GM19035 (cell line): ENCODE measurements around the gene RYR1.

ENCODE experiments used
- ATAC-seq: cut with Tn5 transposase; IDR thresholded peaks from one replicate; pipeline ENCODE4 v1.9.1; 2021; ENCODE audit not compliant: unreplicated experiment

RYR1 gene

DNA sequence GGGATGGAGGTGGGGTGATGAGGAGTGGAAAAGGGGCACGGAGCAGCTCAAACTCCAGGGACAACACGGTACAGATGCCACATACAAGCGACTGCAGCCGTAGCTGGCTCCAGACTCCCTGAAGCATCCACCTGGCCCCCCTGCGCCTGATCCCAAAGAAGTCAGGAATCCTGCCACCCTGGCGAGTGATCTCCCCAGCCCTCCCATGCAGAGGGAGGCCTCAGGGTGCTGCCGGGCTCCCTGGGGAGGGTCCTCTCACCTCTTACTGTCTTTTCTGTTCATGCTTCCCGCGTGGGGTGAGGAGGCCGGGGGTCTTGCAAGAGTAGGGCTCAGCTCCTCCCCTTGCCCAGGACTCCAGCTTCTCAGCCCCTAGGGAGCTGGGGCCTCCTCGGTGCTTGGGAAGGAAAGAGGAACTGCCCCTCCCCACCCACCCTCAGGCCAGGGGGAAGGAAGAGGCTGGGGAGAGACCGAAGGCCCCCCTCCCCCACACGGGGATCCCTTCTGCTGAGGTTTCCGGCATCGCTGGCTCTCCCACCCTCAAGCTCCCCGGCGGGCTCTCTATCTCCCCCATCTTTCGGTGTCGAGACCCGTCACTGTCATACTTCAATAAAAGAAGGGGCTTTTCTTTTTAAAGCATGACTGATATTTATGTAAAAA, 7.6 kb upstream of the RYR1 start, which contains the start of gene RASGRP4:
Gene RASGRP4, minus strand, starts transcription at position 410 of the 657 bp plus-strand sequence. Its CDS starts 128 bp downstream, at position 282.
- ATAC-seq = no peak

- peak; percentile 53 for ATAC-seq
Observed at GRCh38 chr19:38427035-38427677, 6.3 kb upstream of the RYR1 start.

DNA sequence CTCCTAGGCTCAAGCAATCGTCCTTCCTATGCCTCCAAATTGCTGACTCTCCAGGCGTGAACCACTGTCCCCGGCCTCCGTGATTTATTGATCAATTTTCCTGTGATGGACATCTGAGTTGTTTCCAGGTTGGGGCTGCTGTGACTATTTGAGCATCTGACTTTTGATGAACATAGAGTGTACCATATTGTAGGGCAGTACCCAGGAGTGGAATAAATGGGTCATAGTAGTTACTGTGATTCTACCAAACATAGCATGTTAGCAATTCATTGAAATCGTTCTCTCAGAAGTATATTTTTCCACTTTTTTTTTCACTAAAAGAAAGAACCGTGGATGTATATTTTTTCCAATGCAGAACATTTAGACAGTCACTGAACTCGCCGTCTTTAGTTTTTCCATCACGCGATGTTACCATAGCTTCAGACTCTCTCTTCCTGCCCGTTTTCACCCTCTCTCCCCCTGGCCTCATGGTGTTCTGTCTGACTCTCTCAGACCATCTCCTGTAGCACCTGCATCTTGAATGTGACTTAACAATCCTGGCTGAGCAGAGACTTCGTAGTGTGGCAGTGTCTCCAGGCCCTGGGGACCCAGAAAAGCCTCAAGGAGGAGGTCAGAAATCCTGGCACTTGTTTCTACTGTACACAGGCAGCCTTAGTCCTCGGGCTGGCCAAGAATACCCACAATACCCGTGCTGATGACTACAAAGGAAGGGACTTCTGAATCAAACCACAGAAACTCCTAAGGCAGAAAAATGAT, 4.3 kb upstream of the RYR1 start:
- ATAC-seq = no peak

GRCh38 chr19:38429811-38430156, 3.7 kb upstream of the RYR1 start:
- no peak for ATAC-seq

GRCh38 chr19:38430931-38431330, 2.6 kb upstream of the RYR1 start:
- ATAC-seq = no peak

GRCh38 chr19:38434549-38435051, 1.1 kb downstream of the RYR1 start:
- no peak for ATAC-seq

- ATAC-seq = no peak
Observed at GRCh38 chr19:38437295-38437694, 3.8 kb downstream of the RYR1 start.

GRCh38 chr19:38437917-38438316, 4.4 kb downstream of the RYR1 start:
- no peak for ATAC-seq

DNA sequence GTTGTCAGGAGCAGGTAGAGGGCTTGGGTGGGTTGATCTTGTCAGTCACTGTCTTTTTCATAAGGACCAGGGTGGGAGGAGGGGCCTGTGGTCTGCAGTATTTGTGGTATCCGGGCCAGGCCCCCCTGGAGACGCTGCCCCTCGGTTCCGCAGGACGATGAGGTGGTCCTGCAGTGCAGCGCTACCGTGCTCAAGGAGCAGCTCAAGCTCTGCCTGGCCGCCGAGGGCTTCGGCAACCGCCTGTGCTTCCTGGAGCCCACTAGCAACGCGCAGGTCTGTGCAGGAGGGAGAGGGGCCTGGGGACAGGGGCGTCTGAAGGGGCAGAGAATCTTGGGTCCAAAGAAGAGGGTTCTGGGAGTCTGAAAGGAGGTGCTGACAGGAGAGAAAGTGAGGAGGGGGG, 7.1 kb downstream of the RYR1 start:
- ATAC-seq = no peak

GRCh38 chr19:38441657-38442348, 8.3 kb downstream of the RYR1 start:
- no peak for ATAC-seq

DNA sequence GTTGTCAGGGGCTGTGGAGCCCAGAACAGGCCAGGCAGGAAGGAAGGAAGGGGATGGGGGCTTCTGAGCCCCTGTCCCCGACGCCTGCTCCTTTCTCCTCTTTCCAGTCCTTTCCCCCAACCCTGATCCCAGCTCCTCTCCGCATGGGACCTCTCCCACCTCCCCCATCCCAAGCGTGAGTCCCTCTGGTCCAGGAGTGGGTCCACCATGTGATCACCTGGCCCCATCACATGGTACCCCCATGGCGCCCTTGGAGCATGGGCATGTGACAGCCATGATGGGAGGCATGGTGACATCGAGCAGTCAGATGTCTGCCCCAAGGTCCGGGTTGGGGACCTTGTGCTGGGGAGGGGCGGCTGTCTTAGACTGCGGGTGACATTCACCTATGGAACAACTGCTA, 9.2 kb downstream of the RYR1 start:
- no peak for ATAC-seq

DNA sequence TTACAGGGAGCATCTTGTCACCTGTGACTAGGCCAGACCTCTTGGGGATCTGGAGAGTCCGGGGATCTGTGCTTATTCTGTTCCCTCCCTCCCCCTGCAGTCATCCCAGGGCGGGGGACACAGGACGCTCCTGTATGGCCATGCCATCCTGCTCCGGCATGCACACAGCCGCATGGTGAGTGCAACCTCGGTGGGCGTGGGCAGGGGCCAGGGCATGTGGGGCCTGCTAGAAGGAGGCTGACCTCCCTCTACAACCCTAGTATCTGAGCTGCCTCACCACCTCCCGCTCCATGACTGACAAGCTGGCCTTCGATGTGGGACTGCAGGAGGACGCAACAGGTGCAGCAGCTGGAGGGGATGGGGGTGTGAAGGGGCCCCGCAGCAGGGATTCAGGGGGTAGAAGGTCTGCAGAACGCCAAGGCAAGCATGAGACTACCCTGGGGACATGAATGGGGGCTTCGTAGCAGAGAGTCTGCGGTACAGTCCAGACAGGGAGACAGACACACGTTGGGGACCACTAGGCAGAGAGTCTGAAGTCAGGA, 10.0 kb downstream of the RYR1 start:
- no peak for ATAC-seq

DNA sequence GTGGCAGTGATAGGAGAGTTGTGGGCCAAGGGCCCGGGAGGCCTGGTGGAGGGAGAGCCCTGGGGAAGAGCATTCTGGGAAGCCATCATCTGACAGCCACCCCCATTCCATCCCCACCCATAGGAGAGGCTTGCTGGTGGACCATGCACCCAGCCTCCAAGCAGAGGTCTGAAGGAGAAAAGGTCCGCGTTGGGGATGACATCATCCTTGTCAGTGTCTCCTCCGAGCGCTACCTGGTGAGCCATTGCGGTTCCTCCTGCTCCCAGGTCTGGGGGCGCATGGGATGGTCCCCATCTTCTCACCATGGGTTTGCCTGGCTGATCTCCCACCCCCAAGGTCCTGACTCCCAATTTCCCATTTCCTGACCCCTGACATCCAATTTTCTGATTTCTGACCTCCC, 10.5 kb downstream of the RYR1 start:
- ATAC-seq = no peak

GRCh38 chr19:38445362-38445761, 11.9 kb downstream of the RYR1 start:
- ATAC-seq = no peak

- ATAC-seq = no peak
Observed at GRCh38 chr19:38448225-38448624, 14.7 kb downstream of the RYR1 start.

DNA sequence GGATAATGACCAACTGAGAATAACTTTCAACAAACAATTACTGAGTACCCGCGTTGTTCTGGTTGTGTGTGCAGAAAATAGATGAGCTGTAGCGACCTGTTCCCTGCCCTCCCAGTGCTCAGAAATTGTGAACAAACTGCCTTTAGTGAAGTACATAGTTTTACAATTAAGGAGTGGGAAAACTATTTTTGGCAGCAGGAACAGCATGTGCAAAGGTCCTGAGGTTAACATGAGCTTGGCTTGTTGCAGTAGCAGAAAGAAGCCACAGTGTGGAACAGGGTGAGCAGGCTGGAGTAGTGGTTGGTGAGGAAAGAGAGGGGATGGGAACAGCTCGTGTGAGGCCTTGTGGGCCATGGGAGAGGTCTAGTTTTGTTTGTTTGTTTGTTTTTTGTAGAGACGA, 16.0 kb downstream of the RYR1 start:
- no peak for ATAC-seq

DNA sequence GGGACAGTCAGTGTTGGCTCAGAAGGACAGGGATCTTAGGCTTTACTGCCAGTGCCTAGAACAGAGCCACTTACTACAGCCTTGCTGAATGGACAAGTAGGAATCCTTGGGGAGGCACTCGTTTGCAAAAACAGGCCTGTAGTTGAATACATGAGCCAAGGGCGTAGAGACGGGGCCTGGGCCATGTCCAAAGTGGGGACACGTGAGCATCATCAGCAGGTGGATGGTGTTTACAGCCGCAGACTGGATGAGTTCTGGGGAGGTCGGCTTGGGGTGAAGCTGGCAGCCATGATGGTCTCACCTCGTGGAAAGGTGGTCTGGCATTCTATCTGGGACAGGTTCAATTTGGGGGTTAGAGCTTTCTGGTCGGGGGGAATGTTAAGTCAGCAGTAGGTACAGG, 17.5 kb downstream of the RYR1 start:
- no peak for ATAC-seq

DNA sequence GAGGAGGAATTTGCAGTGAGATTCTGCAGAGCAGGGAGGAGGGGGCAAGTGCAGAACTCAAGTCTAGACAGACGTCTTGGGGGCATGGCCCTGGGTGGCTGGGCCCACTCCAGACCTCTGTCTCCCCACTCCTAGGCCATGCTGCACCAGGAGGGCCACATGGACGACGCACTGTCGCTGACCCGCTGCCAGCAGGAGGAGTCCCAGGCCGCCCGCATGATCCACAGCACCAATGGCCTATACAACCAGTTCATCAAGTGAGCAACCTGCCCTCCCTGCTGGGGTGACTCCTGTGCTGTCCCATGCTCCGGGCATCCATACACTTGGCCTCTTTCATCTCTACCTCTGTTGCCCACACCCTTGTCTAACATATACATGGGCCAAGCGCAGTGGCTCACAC, 18.1 kb downstream of the RYR1 start:
- ATAC-seq = no peak

- no peak for ATAC-seq
Observed at GRCh38 chr19:38452430-38453366, 19.2 kb downstream of the RYR1 start.

DNA sequence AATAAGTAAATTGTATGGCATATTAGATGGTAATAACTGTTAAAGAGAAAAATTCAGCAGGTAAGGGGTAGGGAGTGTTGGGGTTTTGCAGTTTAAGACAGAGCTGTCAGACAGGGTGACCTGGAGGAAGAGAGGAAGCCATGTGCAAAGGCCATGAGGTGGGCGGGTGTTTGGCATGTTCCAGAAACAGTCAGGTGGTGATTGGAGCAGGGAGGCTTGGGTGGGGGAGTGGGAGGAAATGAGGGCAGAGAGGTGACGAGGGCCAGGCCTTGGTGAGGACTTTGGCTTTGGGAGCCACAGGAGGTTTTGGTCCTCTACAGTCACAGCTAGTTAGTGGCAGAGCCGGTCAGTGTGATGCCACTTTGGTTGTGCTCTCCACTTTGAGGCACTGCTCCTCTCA, 20.1 kb downstream of the RYR1 start:
- ATAC-seq = no peak
